Retinal pigment epithelial cell (primary cell): ENCODE data around the gene SERBP1.
"Not testable (repeated sequence)": the region's sequence is repeated elsewhere in the genome, so short reads cannot be mapped to it uniquely, and the experiment has no call there.

ENCODE experiments used
- DNase-seq: peaks from one replicate; pipeline ENCODE4 v3.0.0-alpha.2; 2010; ENCODE audit warnings: low read depth
- H3K4me3 ChIP-seq: 2 replicates; pipeline ENCODE4 v1.5.1; 2011; ENCODE audit warnings: mild to moderate bottlenecking, low read length, control low read depth, moderate library complexity
- CTCF ChIP-seq: conservative IDR thresholded peaks from 2 replicates; pipeline ENCODE4 v1.5.1; 2011; ENCODE audit warnings: low read depth, low read length, control low read depth, inconsistent platforms

SERBP1 gene

GRCh38 chr1:67427465-67427864 is 2.7 kb downstream of the SERBP1 start:
- no peak for TF ChIP-seq CTCF
- no peak for DNase-seq
- peak overlapping the region; percentile 97 for H3K4me3 ChIP-seq

- DNase-seq, result no peak
- no peak overlapping the region for H3K4me3 ChIP-seq
- TF ChIP-seq CTCF, result no peak
These were observed 9.2 kb downstream of the SERBP1 start for GRCh38 chr1:67420835-67421492.

GRCh38 chr1:67418839-67419586 is 11.2 kb downstream of the SERBP1 start:
- TF ChIP-seq CTCF, result no peak
- no peak for DNase-seq
- H3K4me3 ChIP-seq, result no peak overlapping the region

GRCh38 chr1:67417733-67418132 is 12.5 kb downstream of the SERBP1 start:
- not testable (repeated sequence) for H3K4me3 ChIP-seq, DNase-seq

GRCh38 chr1:67415041-67415440 is 15.2 kb downstream of the SERBP1 start:
- H3K4me3 ChIP-seq, result no peak overlapping the region
- TF ChIP-seq CTCF, result no peak
- DNase-seq, result no peak

- DNase-seq, result no peak
- no peak for TF ChIP-seq CTCF
- H3K4me3 ChIP-seq, result no peak overlapping the region
These were observed 15.6 kb downstream of the SERBP1 start for GRCh38 chr1:67414574-67414973.

- not testable (repeated sequence) for DNase-seq, H3K4me3 ChIP-seq
These were observed 17.1 kb downstream of the SERBP1 start for GRCh38 chr1:67413101-67413500.

- DNase-seq, result no peak
- TF ChIP-seq CTCF, result no peak
- no peak overlapping the region for H3K4me3 ChIP-seq
These were observed 22.1 kb downstream of the SERBP1 start for GRCh38 chr1:67408148-67408547.
